ENCODE results near the gene ZRANB2.

Gene ZRANB2

DNA sequence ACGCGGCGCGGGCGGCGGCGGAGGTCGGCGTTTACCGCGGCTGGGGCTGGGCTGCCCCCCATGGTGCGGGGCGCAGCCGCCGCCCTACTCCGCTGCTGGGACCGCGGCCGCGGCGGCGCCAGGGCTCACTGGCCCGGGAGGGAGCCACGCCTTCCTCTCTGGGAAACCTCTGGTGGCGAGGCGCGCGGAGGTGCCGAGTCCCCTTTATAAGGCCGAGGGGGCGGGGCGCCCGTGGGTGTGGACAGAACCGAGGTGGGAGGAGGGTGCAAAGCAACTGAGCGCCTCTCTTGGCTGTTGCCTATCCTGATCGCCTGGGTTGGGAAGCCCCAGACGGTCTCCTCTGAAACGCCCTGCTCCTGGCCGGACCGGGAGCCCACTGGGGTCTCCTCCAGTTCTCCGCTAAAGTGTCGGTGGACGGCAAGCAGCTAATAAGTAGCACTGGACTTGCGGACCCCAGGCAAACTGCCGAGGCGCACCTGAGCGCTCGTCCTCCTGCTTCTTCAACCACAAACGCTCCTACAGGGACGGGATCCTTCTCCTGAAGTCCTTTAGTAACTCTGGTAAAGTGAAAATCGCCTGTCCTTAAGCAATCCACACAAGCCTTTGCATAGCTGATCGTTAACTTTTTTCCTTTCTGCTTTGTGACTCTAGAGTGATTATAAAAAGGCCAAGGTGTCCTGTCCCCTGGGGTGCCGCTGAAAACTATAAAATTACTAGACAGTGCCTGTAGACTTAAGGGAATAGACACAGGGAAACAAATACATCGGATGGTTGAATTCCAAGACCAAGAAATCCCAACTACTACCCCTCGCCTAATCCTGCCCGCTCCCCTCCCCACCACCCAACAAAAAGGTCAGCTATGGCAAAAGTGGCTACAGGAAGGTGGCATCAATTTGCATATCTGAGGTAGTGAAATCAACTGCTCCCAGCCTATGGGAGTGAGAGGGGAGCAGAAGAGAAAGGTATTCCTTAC, 32.9 kb downstream of the ZRANB2 start, which contains the start of gene PTGER3:
Gene PTGER3, minus strand, starts transcription at position 182 of the 973 bp plus-strand sequence. CDS start 239 bp downstream, outside the sequence.
- TF ChIP-seq POLR2A (IDR thresholded peaks at IDR 0.05; ENCODE audit: low read length) (no peak), GATA1 (IDR thresholded peaks at IDR 0.05; ENCODE audit: low read depth, low read length) (no peak)
- peak; percentile 88 to 90 for DNase-seq

DNA sequence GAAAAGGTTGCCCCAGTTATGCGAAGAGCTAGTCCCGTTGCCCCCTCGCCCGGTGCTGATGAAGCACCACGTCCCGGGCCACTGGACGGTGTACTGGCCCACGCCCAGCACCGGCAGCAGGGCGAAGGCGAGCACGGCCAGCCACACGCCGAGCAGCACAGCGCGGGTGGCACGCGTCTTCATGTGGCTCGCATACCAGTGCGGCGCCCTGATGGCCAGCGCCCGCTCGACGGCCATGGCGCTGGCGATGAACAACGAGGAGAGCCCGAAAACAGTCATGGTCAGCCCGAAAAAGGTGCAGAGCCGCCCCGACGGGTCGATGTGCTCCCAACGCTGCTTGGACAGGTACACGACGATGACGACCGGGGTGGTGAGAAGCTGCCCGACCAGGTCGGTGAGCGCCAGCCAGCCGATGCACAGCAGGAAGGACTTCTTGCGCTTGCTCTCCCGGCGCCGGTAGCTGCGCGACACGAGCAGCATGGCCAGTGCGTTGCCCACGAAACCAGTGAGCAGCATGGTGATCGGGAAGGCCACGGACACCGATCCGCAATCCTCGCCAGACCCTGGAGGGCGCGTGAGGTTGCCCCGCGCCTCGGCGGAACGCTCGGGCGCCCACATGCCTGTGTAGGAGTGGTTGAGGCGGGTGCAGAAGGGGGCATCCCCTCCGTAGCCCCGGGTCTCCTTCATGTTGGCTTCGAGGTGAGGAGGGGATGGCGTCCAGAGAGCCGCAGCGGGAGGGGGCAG, 33.8 kb downstream of the ZRANB2 start:
- peak; percentile 64 to 67 for DNase-seq
- TF ChIP-seq POLR2A (IDR thresholded peaks at IDR 0.05; ENCODE audit: low read length) (no peak), GATA1 (IDR thresholded peaks at IDR 0.05; ENCODE audit: low read depth, low read length) (no peak)

DNA sequence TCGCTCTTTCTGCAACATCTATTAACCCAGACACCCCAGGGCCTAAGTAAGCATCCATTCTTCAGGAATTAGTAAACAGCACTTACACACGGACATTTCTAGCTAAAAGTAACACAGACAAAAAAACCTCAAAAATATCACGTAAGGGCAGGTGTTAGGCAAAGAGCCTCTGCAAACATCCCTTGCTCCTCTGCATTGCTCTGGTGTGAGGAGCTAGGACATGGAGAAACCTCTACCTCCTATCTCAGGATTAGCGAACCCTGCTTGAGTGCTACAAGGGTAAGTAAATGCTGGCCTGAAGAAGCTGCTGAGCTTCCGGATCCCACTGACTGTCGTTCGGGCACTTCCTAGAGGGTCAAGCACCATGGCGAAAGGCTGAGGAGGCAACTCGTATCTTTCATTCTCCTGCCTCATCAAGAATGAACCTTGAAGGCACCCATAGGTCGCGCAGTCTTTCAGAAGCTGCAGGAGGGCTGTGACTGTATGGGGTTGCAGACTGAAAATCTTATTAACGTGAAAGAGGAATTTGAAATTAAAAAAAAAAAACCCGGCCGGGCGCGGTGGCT, 35.3 kb downstream of the ZRANB2 start:
- TF ChIP-seq GATA1 (IDR thresholded peaks at IDR 0.05; ENCODE audit: low read depth, low read length) (no peak), POLR2A (IDR thresholded peaks at IDR 0.05; ENCODE audit: low read length) (no peak)
- DNase-seq: peak; percentile 8 to 20

DNA sequence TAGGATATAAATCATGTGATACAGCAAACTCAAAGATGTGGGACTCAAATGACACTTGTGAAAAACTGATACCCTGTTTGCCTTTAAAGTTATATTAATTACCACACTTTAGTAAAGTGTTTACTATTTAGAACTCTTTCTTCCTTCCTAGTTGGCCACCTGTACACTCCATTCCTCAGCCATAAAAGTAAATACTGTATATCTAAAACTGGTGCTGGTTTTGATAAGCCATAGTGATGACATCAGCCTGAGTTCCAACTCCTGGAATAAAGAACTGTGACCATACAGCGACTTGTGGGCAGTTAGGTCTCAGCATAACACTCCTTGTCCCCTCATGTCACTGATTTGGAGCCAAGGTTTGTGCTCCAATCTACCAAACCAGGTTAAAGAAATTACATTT, 36.0 kb downstream of the ZRANB2 start:
- peak in 1 of 2 experiments; percentile 22 for DNase-seq
- TF ChIP-seq POLR2A (IDR thresholded peaks at IDR 0.05; ENCODE audit: low read length) (no peak), GATA1 (IDR thresholded peaks at IDR 0.05; ENCODE audit: low read depth, low read length) (no peak)

DNA sequence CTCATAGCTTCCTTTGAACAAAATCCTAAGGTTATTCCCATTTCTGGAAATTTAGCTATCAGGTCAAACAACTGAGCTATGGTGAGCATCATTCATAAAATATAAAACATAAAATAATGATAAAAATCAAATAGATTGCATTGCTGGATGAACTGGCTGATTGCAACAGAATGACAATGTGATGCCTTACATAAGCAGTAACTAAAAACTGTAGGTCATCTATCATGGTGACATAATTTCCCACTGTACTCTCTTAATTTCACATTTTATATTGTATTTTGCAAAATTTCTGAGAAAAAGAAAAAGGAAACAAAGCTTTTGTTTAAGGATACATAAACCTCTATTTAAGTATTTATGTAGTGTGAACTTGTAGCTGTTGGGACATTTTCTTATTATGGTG, 37.8 kb downstream of the ZRANB2 start:
- no peak for TF ChIP-seq POLR2A (IDR thresholded peaks at IDR 0.05; ENCODE audit: low read length)
- no peak for TF ChIP-seq GATA1 (IDR thresholded peaks at IDR 0.05; ENCODE audit: low read depth, low read length)
- DNase-seq: no peak

DNA sequence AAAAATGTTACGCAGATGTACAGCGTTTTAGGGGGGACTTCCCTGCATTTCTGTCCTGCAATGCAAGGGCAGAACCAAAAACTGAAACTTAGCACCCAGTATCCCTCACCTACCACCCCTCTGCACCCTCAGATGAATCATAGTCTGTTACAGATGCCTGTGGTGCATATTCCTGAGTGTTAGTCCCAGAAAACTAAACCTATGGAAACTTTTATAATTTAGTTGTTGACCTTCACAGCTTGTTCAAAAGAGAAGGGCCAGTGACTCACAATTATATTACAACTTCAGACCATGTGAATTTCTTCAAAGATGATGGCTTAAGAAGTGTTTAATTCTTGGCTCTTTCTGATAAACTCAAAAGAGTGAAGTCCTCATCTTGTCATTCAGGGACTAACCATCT, 39.0 kb downstream of the ZRANB2 start:
- TF ChIP-seq POLR2A (IDR thresholded peaks at IDR 0.05; ENCODE audit: low read length): no peak
- TF ChIP-seq GATA1 (IDR thresholded peaks at IDR 0.05; ENCODE audit: low read depth, low read length): no peak
- DNase-seq: no peak

DNA sequence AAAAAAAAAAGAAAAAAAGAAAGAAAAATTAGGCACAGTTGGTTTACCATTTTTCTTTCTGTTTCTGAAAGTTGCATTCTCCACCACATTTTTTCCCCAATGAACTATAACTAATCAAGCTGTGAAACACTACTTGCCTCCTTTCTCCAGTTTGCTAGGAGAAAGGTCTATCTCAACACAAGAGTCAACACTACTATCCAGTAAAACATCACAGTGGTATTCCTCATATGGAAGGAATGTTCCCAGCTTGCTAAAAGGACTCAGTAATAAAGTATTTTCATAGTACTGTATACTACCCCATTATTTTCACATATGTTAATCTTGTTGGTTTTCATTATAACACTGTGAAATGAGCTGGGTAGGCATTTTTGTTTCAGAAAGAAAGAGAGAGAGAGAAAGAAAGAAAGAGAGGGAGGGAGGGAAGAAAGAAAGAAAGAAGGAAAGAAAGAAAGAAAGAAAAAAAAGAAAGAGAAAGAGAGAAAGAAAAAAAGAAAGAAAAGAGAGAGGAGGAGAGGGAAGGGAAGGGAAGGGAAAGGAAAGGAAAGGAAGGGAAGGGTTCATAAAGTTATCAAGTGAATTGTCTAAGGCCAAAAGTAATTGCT, 41.1 kb downstream of the ZRANB2 start:
- TF ChIP-seq GATA1 (IDR thresholded peaks at IDR 0.05; ENCODE audit: low read depth, low read length): no peak
- TF ChIP-seq POLR2A (IDR thresholded peaks at IDR 0.05; ENCODE audit: low read length): no peak
- DNase-seq: no peak

DNA sequence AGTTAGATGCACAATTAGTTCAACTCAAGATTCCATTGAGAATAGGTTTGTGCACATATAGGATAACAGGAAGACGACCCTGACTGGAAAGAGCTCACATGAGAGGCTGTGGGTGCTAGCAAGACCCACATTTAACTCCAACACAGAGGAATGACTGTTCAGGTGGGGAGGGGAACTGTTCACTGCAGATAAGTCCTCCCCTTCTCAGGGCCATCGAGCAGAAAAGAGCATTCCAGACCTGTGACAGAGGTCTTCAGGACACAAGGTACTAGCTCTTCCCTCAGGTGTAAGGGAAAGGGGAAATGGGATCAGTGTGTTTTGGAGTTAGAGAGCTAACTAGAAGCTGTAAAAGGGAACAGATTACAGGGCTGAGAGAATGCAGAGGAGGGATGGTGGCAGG, 41.9 kb downstream of the ZRANB2 start:
- DNase-seq: no peak

DNA sequence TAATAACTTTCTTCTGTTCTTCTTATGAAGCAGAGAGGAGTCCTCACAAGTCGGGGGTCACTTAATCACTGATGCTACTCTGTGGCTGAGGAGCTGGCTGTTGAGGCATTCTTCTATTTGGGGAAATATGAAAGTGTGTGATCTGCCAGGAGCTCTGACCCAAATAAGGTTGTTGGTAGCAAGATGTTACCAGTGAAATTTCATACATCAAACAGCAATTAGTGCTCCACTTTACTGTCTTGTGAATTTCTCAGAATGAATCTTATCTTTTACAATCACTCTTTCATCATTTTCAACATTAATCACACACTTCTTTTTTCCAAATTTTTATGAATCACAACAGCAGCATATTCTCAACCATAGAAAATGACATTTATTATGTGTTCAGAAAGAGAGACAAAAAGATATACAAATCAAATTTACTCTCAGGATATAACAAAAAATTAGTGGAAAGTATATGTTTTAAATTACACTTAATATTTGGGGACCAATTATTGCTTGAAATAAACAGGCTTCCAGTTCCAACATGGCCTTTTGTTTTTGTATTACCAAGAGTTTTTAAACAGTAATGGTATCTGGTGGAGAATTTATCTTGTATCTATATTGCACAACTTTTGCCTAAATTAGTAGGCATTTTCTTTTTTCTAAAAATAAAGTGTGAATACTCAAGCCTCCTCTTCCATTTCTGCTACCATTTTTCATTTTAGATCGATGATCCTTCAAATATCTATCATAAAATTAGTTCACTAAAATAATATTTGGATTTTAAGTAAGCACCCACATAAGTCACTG, 42.8 kb downstream of the ZRANB2 start:
- TF ChIP-seq GATA1 (IDR thresholded peaks at IDR 0.05; ENCODE audit: low read depth, low read length) (no peak), POLR2A (IDR thresholded peaks at IDR 0.05; ENCODE audit: low read length) (no peak)
- no peak for DNase-seq

More for the DNA sequence above, 41.9 kb downstream of the ZRANB2 start:
- TF ChIP-seq GATA1 (IDR thresholded peaks at IDR 0.05; ENCODE audit: low read depth, low read length) (no peak), POLR2A (IDR thresholded peaks at IDR 0.05; ENCODE audit: low read length) (no peak)

DNA sequence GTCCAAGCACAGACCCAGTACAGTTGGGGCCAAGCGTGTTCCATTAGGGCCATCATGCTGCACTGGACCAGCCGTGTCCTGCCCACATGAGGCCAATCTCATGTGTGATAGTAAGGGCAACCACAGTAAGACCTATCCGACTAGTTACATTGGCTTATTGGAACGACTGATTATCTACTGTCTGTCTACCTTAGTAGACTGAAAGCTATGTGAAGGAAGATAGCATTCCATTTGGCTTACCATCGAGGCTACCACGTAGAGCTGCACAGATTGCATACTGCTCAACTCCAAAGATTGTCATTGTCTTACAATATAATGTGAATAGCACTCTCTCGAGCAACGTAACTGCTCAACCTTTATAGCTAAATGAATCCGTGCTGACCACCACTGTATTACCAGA, 43.8 kb downstream of the ZRANB2 start:
- DNase-seq: no peak
- no peak for TF ChIP-seq GATA1 (IDR thresholded peaks at IDR 0.05; ENCODE audit: low read depth, low read length)
- no peak for TF ChIP-seq POLR2A (IDR thresholded peaks at IDR 0.05; ENCODE audit: low read length)

DNA sequence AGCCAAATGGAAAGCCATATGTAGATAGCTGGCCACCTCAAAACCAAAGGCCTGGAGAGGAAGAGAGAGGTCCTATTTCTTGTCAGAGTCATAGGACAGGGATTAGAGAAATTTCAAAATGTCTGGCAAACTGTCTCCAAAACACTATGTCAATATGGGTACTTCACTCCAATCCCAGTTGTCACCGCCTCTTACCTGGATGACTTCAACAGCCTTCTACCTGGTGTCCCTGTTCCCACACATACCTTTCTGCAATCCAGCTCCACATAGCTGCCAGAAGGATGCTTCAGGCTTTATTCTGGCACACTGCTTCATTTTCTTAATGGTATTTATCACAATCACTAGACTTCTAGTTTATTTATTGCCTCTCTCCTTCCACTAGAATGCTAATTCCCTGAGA, 47.7 kb downstream of the ZRANB2 start:
- TF ChIP-seq POLR2A (IDR thresholded peaks at IDR 0.05; ENCODE audit: low read length) (no peak), GATA1 (IDR thresholded peaks at IDR 0.05; ENCODE audit: low read depth, low read length) (no peak)
- no peak for DNase-seq

DNA sequence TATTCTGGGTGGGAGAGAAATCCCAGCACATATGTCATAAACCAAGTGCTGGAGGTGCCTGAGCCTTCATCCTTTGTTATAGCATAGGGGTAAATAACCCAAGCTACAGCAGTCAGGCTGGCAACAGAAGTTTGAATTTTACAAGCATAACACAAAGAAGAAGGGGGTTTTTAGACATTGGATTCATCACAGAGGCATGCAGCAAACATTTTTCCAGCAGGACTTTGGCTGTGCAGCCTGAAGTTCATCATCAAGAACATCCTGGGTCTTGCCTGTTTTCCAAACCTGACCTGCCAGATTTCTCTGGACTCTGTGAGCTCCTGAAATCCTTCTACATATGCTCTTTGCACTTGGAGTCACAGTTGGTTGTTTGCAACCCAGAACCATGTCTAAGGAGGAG, 49.4 kb downstream of the ZRANB2 start:
- TF ChIP-seq POLR2A (IDR thresholded peaks at IDR 0.05; ENCODE audit: low read length) (no peak), GATA1 (IDR thresholded peaks at IDR 0.05; ENCODE audit: low read depth, low read length) (no peak)
- DNase-seq: no peak

DNA sequence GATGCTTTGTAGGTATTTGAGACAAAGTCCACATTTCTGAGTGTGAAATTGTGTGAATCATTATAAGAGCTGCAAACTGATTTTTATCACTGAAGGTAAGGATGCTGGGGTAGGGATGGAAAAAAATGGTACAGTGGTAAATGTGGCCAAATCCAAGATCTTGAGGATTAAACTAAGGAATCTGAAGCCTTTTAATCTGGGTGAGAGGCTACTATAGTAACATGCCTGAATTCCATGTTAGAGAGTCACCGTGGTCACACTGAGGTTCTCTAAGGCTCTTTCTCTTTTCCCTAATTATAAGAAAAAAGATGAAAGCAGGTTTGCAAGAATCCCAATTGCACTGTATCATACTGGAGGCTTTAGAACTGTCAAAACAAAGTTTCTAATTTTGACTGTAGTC, 50.8 kb downstream of the ZRANB2 start:
- no peak for DNase-seq
- TF ChIP-seq POLR2A (IDR thresholded peaks at IDR 0.05; ENCODE audit: low read length) (no peak), GATA1 (IDR thresholded peaks at IDR 0.05; ENCODE audit: low read depth, low read length) (no peak)

Data from erythroblast (primary cell).